NCI-H2107 (cell line): ENCODE results near the gene PHF21A.
"Not testable (repeated sequence)": the region's sequence is repeated elsewhere in the genome, so short reads cannot be mapped to it uniquely, and the experiment has no call there.

Experiments
- DNase-seq: peaks from one replicate; lab custom pipeline; 2025; lab: John Stamatoyannopoulos, UW

PHF21A gene

DNA sequence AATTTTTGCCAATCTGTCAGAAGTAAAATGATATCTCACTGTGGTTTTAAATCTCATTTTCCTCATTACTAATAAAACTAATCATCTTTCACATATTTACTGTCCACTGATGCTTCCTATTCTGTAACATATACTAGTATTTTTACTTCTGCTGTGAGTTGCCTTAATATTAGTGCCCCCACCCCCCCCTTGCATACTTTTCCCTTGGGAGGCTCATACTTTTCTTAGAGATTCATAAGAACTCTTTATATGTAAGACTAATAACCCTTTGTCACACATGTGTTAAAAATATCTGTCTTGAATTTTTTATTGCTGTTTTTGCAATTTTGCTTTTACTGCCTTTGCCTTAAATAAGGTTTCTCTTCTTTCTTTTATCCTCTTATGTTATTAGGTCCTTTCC lies 87.2 kb downstream of the PHF21A start:
- no peak for DNase-seq

DNA sequence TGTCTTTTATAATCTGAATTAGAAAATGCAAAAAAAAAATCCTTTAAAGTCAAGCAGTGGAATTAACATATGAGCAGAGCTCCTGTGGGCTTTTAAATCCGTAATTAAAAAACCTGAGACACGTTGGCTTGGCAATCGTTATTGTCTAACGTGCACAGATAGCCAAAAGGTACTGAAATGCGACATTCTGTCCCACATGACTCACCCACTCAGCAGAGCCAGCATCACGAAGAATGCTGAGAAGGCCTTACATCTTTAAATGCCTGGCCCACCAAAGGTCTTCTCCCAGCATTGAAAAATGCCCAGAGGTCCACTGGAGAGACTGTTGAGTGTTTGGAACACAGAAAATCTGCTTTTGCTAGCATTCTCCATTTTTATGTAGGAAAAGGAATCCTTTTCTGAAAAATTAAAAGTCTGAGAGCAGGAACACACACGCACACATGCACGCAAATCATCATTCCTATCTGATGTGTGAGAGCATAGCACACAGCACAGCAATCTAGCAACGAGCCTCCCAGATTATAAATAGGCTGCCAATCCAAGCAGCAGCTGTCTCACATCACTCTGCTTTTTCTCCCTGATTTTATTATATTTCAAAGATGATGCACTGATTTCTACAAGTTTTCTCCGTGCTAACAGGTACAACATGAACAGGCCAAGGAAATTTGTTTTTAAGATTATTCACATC lies 94.5 kb downstream of the PHF21A start:
- DNase-seq: no peak

DNA sequence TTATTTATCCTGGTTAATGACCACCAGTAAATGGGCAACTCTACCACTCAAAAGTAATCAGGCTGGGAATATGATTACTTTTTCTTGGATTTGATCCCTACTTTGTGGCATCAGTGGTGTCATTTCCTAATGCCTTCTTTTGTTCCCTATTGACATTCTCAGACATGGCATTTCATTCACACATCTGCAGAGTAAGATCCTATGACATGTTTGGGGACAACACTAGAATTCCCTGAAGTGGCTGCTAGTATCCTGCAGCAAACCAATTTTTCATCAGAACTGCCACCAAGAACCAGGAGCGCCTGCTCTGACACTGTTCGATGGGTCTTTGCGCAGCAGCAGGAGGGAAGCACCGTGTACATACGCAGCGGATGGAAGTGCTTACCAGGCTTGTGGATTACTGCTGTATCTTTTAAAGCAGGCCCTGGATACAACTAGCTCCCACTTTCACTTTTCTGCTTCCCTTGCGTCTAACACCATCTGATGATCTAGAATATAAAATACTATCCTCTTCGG lies 101.1 kb downstream of the PHF21A start:
- no peak for DNase-seq

DNA sequence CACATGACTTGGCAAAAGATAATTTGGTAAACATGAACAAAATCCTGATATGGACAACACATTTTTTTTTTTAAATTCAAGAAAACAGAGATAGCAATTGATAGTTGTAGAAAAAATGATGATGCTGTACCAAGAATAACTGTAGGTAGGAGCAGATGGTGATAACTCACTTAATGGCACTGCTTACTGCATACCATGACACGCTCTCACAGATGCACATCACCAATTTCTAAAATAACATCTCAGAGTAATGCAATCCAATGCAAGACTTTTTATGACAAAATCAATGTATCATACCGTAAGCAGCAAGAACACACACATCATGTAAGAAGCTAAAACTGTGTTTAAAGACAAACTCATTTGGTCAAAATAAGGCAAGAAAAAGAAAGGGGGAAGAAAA lies 102.6 kb downstream of the PHF21A start:
- DNase-seq: no peak

DNA sequence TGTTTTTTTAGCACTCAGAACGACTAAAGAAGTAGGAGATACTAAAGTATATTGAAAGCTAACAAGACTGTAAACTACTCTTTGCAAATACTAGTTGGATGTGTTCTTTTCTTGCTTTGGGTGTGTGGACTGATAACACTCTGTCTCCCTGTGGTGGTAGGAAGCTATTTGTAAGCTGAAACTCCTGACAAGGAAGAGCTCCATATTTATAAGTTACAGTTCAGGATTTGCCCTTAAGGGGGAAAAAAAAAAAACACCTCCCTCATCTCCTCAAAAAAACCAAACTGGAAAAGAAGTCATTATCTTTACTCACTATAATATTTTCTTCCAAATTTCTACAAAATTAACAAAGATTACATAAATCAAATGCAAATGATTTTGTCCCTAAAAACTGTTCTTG lies 103.9 kb downstream of the PHF21A start:
- no peak for DNase-seq

DNA sequence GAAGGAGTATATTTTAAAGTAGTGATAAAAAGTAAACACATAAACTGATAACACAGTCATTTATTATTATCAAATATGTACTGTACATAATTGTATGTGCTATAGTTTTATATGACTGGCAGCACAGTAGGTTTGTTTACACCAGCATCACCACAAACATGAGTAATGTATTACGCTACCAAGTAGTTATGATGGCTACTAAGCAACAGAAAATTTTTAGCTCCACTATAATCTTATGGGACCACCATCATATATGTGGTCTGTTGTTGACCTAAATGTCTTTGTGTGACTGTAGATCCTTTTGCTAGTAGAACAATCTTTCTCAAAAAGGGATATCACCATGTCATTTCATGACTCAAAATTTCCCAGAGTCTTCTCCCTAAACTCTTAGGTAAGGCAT lies 105.3 kb downstream of the PHF21A start:
- no peak for DNase-seq

DNA sequence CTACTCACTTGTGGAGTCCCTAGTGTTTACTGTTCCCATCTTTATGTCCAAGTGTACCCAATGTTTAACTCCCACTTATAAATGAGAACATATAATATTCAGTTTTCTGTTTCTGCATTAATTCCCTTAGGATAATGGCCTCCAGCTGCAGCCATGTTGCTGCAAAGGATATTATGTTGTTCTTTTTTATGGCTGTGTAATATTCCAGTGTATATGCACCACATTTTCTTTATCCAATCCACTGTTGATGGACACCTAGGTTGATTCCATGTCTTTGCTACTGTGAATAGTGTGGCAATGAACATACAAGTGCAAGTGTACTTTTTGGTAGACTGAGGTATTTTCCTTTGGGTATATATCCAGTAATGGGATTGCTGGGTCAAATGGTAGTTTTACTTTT lies 107.1 kb downstream of the PHF21A start:
- DNase-seq: not testable (repeated sequence)

DNA sequence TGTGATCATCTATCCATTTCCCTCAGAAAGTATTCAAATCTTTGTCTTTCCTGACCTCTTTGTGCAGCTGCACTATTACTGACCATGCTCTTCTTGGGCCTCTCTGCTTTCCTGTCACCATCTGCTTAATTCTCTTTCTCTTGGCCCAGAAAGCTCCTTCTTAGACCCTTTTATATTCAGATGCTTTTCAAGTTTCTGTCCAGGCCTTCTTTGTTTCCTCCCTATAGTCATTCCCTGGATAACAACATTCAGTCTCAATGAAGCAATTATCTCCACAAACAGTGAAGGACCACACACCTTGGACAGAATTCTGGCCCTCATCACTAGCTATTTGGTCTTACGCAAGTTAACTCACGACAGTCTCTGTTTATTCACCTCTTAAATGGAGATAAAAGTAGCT lies 109.1 kb downstream of the PHF21A start:
- no peak for DNase-seq

DNA sequence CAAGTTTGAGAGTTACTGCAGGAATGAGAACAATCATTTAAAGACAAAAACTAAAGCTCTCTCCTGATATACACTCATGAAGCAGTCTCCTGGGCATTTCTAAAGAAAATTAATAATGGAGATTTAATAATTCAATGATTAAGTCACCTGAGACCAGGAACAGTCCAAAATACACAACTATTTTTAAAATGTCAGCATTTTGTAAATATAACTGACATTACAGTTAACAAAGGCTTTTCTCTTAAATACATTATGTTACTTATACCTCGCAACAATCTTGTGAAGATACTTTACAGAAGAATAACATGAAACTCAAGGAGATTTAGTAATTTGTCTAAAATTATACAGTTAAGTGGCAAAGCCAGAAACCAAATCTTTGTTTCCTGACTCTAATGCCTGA lies 111.2 kb downstream of the PHF21A start:
- no peak for DNase-seq

DNA sequence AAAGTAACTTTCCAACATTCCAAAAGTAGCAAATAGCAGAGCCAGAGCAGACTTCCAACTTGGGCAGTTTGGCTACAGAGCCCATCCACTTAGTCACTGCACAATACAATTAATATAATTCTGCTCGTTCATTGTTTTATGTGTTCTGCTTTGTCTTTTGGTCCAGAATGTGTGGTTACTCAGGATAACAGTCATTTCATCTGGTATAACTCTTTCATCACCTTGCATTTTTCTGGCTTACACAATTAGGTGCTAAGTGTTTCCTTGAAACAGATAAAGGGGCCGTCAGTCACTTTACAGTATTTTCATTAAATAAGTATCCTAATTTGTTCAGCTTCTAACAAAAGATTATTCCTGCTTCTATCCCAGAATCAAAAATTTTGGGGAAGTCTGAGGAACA lies 111.6 kb downstream of the PHF21A start:
- DNase-seq: no peak

DNA sequence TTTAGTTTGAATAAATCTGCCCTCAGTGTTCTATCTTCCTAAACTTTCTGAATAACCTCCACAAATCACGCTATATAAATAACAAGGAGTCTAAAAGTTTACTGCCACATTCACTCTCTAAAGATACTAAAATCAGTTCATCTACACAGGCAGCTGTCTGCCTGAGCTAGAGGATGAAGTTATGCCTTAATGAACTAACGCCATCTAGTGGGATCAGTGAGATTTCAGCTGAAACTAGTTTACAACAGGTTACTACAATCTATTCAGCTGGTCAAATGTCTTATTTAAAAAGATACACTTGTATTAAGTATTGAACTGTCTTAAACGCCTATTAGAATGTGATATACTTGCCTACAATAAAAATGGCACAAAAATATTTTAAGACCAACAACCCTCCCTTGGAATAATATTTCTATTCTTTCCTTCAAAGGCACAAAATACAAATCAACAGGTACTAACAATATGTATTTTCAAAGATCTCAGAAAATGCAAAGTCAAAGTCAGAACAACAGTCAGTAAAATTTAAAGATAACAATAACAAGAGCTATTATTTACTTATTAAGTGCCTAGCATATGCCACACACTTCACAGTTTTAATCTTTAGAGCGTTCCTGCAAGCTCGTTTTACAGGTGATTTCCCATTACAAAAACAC lies 114.7 kb downstream of the PHF21A start:
- DNase-seq: no peak

DNA sequence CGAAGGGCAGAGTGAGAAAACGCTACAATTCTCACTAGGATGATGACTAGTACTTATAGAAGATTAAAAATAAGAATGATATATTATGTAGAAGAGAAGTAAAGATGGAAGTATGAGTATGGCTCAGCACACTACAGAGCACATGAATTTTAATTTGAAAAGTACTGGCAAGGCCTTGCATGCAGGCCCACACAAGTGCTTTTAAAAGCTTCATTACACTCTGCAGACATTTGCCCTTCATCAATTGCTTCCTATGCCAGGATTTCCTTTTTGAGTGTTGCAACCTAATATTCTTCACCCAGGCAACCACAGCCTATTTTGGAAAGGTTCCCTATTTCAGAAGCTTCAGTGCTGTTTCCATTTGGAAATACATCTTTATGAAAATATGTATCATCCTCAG lies 117.7 kb downstream of the PHF21A start:
- DNase-seq: no peak

DNA sequence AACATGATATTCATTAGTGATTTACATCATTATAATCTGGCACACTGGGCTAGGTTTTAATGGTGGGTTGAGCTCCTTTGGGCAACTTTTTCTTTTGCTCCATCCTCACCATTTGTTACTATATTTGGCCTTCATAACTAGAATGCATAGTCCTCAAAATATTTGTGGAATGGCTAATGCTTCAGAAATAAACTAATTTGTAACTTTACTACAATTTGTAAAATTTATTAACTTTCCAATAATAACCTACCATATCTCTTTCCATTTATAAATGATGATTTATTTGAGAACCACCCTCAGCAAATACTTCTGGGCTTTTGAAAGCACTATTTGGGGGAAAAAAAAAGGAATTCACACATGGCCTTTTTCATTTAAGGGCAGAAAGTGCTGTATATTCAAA lies 119.1 kb downstream of the PHF21A start:
- DNase-seq: no peak

DNA sequence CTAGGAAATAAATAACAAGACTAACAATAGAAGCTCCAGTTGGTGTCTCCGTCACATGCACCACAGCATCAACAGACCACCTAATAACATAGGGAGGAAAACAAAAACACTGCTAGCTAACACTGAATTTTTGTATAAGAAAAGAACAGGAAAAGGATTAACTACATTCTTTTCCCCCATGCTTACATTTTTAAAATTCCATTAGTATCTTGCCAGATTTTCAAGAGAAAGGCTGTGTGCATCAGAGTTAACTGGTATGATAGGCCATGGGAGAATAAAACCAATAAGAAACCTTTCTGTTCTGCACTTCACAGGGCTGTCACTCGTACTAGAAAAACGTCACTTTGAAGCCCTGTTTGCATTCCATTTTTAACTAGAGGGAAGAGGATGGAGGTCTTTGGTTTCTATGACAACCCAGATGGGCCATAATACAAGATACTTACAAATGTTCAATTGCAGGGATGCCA lies 119.8 kb downstream of the PHF21A start:
- no peak for DNase-seq

DNA sequence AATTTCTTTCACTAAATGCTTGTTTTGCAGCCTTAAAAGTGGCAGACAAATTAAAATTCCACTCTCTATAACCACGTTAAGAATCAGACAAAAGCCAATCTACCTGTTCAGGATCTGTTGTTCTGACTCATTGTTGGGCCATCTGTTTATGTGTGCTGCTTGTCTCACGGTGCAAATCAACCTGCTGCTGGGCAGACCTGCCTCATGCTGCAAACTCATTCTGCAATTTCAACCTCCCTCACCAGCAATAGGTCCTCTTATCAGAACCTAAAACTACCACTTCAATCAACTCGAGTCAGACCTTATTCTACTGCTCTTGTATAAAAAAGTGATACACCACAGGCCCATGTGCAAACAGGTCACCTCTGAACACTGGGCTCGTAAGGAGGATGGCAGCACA lies 123.7 kb downstream of the PHF21A start:
- no peak for DNase-seq

DNA sequence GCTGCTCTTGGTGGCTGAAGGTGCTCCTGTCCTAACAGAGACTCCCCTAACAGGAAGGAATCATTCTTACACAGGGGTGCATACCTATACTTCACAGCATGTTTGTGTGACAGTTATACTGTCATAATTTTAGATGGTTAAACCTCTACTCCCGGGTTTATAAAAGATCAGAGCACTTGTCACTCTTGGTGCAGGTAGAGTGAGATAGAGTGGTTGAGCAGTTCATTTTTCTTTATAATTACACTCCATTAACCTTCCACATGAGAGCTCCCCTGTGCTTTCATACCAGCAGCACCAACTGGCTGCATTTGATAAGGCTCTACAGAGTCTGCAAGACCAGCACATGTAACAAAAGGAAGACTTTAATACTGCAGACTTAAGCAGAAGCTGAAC lies 125.9 kb downstream of the PHF21A start:
- peak; percentile 12 for DNase-seq

DNA sequence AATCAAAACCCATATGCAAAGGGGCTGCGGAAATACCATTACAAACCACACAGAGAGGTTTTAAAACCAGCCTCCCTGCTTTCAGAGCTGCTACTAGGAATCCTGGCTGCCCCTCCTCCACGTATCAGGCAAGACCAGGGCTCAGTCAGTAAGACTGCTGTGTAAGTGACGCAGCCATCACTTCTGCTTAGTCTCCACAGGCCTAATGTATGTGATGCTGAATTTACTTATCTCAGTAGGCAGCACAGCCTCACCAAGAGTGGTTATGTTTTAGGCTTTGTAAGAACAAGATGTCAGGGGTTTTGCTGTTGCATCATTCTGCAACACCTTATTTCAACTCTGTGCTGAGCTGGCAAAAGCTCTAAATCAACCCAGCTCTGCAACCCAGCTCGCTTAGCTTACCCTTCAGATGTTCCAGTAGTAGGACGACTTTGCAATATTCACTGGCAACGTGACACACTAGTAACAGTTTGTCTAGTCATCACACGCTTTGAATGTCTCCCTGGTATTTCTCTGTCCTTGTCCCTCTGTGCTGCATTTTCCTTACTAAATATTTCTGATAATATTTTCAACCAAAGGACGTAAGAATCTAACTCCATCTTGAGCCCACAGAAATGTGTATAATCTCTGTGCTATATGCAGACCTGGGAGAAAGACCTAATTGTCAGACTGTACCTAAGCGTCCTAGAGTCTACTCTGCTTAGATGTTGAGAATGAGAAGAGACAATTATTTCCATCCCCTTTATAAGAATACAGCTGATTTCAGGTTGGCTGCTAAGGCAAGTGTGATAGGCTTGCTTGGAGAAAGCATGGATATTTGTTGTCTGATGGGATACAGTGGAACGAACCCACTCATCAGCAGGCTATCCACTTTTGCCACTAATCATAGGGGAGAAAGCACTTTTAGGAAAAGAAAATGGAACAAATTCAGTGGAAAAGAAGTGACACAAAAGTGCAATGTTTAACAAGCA lies 126.6 kb downstream of the PHF21A start:
- no peak for DNase-seq

DNA sequence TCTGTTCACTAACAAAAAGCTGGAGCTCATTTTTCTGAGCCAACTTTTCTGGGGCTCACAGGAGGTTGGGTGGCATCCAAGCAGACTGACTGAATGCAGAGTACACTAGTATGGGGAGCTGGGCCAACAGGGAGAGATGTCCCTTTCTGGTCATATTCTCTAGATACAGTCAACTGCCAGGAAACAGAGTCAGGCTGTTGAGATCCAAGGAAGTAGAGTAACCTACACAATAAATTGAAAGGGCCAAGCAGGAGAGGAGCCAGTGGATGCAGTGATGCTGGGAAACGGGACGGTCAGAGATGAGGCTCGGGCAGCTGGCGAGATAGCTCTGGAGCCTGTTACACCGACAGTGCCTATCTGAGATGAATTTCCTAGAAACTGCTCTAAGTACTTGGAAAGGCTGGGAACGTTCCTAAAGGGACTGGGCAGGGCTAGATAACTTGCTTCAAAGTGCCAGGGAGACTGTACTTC lies 127.7 kb downstream of the PHF21A start:
- no peak for DNase-seq

DNA sequence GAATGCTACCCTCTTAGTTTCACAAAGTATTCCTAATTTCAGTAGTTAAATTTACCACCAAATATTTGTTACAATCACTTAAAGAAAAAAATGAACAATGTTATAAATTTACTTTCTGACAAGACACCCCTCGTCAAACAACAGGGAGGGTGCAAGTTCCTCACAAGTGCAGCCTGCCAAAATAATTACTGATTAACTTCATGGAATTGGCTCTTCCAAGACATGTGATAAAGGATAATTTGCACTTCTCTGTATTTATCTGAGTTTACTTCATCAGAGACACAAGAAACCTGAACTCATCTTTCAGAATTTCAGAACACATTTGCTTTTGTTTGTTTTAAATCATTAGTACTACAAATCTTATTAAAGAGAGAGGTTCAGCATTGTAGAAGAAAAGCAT lies 132.3 kb downstream of the PHF21A start:
- DNase-seq: no peak

DNA sequence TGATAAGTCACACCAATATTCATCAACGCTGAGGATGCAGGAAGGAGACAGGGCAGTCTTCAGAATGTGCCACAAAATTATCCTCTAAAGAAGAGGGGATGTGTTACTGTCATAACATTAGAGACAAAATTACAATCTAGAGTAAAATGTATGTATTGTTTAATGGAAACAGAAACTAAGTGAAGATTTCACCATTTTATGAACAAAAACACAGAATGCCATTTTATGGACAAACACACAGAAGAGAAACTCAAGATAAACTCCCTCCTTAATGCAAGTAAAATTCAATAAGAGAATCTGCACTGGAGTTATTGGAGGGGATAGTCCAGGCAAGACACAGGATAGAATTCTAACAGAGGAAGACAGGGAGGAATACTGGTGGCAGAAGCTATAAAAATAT lies 136.0 kb downstream of the PHF21A start:
- DNase-seq: no peak

DNA sequence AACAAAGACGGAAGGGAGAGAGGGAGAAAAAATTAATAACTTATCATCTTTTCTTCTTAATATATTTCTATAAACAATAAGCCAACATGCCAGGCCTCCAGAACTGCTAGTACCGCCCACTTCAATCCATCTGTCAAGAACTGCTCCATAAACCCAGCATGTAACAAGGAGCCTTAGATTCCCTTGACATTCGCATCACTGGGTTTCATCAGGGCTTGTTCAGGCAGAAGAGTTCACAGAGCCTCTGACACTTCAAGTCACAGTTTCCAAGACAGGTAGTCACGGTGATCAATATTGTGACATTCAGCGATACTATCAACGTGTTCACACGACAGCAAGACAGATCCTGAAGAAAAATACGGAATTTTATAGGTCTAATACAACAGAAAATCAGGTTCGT lies 137.1 kb downstream of the PHF21A start:
- DNase-seq: no peak

DNA sequence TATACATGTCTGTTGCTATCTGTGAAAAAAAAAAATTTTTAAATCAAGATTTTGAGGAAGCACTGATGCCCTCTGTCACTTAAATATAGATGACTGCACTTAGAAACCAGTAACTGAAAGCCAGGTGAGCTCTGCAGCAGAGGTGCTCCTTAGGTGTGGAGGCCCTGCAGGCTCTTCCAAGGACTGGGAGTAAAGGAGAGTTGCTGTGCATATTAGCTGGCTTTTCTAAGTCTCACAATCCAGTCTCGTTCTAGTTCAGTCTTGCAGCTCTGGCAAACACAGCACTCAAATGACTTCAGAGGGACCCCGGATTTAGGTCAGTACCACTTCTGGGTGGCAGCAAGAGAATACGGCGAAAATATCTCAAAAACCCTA lies 137.8 kb downstream of the PHF21A start:
- DNase-seq: no peak
